Testis (tissue), 3 donors: ENCODE results near the gene ORM1. TPM values are rescaled to one million over a fixed set of nuclear protein-coding genes. Genes with fewer than 3 reads are reported as not detected.

ENCODE experiments used
- DNase-seq: peaks from one replicate; pipeline ENCODE4 v3.0.0-alpha.2; 2019
- H3K27ac ChIP-seq, 2 donors: fragments of 200-600 bp; sonication (generic); one replicate each; pipeline ENCODE4 v1.5.1; 2019
- H3K27me3 ChIP-seq: fragments of 200-600 bp; sonication (generic); one replicate; pipeline ENCODE4 v1.5.1; 2019
- H3K36me3 ChIP-seq: fragments of 200-600 bp; sonication (generic); one replicate; pipeline ENCODE4 v1.5.1; 2017; ENCODE audit warnings: low read depth; ENCODE audit errors: missing control alignments
- H3K4me1 ChIP-seq: fragments of 200-600 bp; sonication (generic); one replicate; pipeline ENCODE4 v1.5.1; 2019
- H3K4me3 ChIP-seq, 2 donors: fragments of 200-600 bp; sonication (generic); one replicate each; pipeline ENCODE4 v1.5.1; 2017 to 2019
- H3K9me3 ChIP-seq: fragments of 200-600 bp; sonication (generic); one replicate; pipeline ENCODE4 v1.5.1; 2017
- CTCF ChIP-seq, 3 experiments: fragments of 450-650 bp in 2 of 3; fragments of 200-600 bp in 1 of 3; sonication (generic) in 1 of 3; IDR thresholded peaks; one replicate each; pipeline ENCODE4 v1.5.1; 2016 to 2019; ENCODE audit warnings: antibody characterized with exemption in 3 of 3, mild to moderate bottlenecking in 2 of 3, moderate library complexity in 1 of 3
- POLR2A ChIP-seq: fragments of 450-650 bp; IDR thresholded peaks from one replicate; pipeline ENCODE4 v1.6.1; 2017; ENCODE audit warnings: antibody characterized with exemption, mild to moderate bottlenecking, moderate library complexity
- WGBS, 2 donors: methylation state at CpG; one replicate each; pipeline ENCODE4 v1.1.5; 2018; 5-methylcytosine and 5-hydroxymethylcytosine counted together
- intact Hi-C: fragments of 100-400 bp; cut with DNase I; formaldehyde crosslinking; loops from one replicate; pipeline ENCODE4 v1.15.1; 2023; ENCODE audit warnings: low total_unique reads
- polyA plus RNA-seq: library from polyadenylated mRNA; stranded (reverse); fragments of 350-450 nt; fragmentation: Illumina TruSeq; extraction: RNeasy Lipid Tissue Mini Kit (QIAGEN cat#74804); gene quantifications from one replicate; pipeline ENCODE4 v1.2.3, GENCODE V29; 2014; ENCODE audit warnings: low read depth, low replicate concordance; ENCODE audit not compliant: insufficient read depth
- total RNA-seq, 2 donors: library from RNA; depleted of rRNA; stranded (reverse); fragments of >200 nt; gene quantifications; one replicate each; pipeline ENCODE4 v1.2.3, GENCODE V29; 2016

Gene ORM1
- total and polyA plus RNA-seq, 3 donors from 2014 or later, result 1.6 TPM; not detected in 2

GRCh38 chr9:114343471-114344187 is 20.7 kb downstream of the ORM1 start:
- intact Hi-C loops, result no loop called here
- WGBS, 2 donors, result 92 to 94% methylated on average over 9 of the region's 9 CpGs
- Histone ChIP-seq H3K27me3 (no peaks in the 10 kb centered on the region), H3K9me3 (no peaks in the 10 kb centered on the region), H3K4me1 (no peaks in the 10 kb centered on the region), H3K27ac (no peak overlapping the region), H3K4me3 (no peak overlapping the region), H3K36me3 (no peaks in the 10 kb centered on the region)
- DNase-seq, result no peak
- TF ChIP-seq CTCF (IDR thresholded peaks at IDR 0.05) (no peak), POLR2A (no peak)

- no peaks in the 10 kb centered on the region for H3K36me3 ChIP-seq
- WGBS, 2 donors, result 92 to 95% methylated on average over 11 of the region's 11 CpGs
- H3K9me3 ChIP-seq, result no peaks in the 10 kb centered on the region
- H3K4me1 ChIP-seq, result no peaks in the 10 kb centered on the region
- TF ChIP-seq CTCF (IDR thresholded peaks at IDR 0.05) (no peak), POLR2A (no peak)
- H3K4me3 ChIP-seq, result no peak overlapping the region
- intact Hi-C loops, result no loop called here
- H3K27me3 ChIP-seq, result no peaks in the 10 kb centered on the region
- no peak overlapping the region for H3K27ac ChIP-seq
- no peak for DNase-seq
Measured at GRCh38 chr9:114344188-114344566, 21.3 kb downstream of the ORM1 start.

- intact Hi-C loops, result no loop called here
- no peak for DNase-seq
- Histone ChIP-seq H3K4me3 (no peak overlapping the region), H3K36me3 (no peaks in the 10 kb centered on the region), H3K9me3 (no peaks in the 10 kb centered on the region), H3K27ac (no peak overlapping the region), H3K27me3 (no peaks in the 10 kb centered on the region), H3K4me1 (no peaks in the 10 kb centered on the region)
- WGBS, 2 donors, result 35 to 48% methylated on average over 3 of the region's 3 CpGs
- TF ChIP-seq POLR2A, result no peak
- TF ChIP-seq CTCF (IDR thresholded peaks at IDR 0.05), result no peak
Measured at GRCh38 chr9:114344692-114345091, 21.8 kb downstream of the ORM1 start.

GRCh38 chr9:114345493-114346065 is 22.7 kb downstream of the ORM1 start:
- Histone ChIP-seq H3K27me3 (no peaks in the 10 kb centered on the region), H3K4me1 (no peaks in the 10 kb centered on the region), H3K36me3 (no peaks in the 10 kb centered on the region), H3K27ac (no peak overlapping the region), H3K4me3 (no peak overlapping the region), H3K9me3 (no peaks in the 10 kb centered on the region)
- 94 to 98% methylated on average over 7 of the region's 7 CpGs for whole genome bisulfite sequencing, 2 donors
- intact Hi-C loops, result no loop called here
- no peak for DNase-seq
- TF ChIP-seq CTCF (IDR thresholded peaks at IDR 0.05) (no peak), POLR2A (no peak)

- H3K27me3 ChIP-seq, result no peaks in the 10 kb centered on the region
- intact Hi-C loops, result no loop called here
- WGBS, 2 donors, result 69 to 74% methylated on average over 10 to 11 of the region's 11 CpGs
- TF ChIP-seq CTCF (IDR thresholded peaks at IDR 0.05) (no peak), POLR2A (no peak)
- H3K27ac ChIP-seq, result no peak overlapping the region
- H3K36me3 ChIP-seq, result no peaks in the 10 kb centered on the region
- H3K4me1 ChIP-seq, result no peaks in the 10 kb centered on the region
- DNase-seq, result no peak
- H3K9me3 ChIP-seq, result no peaks in the 10 kb centered on the region
- H3K4me3 ChIP-seq, result no peak overlapping the region
Measured at GRCh38 chr9:114346146-114346545, 23.2 kb downstream of the ORM1 start.
